Erythroblast (primary cell): ENCODE results near the gene PADI4.

ENCODE experiments used
- GATA1 ChIP-seq: IDR thresholded peaks from 2 replicates; pipeline ENCODE4 v1.6.1; 2011; ENCODE audit warnings: low read depth, mild to moderate bottlenecking, control low read depth, low read length, moderate library complexity
- POLR2A ChIP-seq: IDR thresholded peaks from 2 replicates; pipeline ENCODE4 v1.6.1; 2011; ENCODE audit warnings: mild to moderate bottlenecking, low read length

DNA sequence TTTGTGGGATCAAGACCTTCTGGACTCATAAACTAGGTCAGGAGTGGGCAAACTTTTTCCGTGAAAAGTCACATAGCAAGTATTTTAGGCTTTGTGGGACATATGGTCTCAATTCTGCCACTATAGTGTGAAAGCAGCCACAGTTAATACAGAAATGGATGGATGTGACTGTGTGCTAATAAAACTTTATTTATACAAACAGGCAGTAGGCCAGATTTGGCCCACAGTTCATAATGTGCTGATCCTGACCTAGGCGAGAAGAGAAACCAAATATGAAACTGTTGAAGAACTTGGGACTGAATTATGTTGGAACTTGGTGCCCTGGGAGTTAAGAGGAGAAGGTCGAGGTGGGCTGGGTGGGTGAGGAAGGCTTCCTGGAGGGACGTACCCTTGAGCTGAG, 42.0 kb upstream of the PADI4 start:
- TF ChIP-seq POLR2A (no peak), GATA1 (no peak)
